ENCODE data around the gene CDH16. TPM values are rescaled to one million over a fixed set of nuclear protein-coding genes. Genes with fewer than 3 reads are reported as not detected.

Gene CDH16, protein sequence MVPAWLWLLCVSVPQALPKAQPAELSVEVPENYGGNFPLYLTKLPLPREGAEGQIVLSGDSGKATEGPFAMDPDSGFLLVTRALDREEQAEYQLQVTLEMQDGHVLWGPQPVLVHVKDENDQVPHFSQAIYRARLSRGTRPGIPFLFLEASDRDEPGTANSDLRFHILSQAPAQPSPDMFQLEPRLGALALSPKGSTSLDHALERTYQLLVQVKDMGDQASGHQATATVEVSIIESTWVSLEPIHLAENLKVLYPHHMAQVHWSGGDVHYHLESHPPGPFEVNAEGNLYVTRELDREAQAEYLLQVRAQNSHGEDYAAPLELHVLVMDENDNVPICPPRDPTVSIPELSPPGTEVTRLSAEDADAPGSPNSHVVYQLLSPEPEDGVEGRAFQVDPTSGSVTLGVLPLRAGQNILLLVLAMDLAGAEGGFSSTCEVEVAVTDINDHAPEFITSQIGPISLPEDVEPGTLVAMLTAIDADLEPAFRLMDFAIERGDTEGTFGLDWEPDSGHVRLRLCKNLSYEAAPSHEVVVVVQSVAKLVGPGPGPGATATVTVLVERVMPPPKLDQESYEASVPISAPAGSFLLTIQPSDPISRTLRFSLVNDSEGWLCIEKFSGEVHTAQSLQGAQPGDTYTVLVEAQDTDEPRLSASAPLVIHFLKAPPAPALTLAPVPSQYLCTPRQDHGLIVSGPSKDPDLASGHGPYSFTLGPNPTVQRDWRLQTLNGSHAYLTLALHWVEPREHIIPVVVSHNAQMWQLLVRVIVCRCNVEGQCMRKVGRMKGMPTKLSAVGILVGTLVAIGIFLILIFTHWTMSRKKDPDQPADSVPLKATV
- 0.19 and 0.56 TPM in 2 replicates for total RNA-seq

DNA sequence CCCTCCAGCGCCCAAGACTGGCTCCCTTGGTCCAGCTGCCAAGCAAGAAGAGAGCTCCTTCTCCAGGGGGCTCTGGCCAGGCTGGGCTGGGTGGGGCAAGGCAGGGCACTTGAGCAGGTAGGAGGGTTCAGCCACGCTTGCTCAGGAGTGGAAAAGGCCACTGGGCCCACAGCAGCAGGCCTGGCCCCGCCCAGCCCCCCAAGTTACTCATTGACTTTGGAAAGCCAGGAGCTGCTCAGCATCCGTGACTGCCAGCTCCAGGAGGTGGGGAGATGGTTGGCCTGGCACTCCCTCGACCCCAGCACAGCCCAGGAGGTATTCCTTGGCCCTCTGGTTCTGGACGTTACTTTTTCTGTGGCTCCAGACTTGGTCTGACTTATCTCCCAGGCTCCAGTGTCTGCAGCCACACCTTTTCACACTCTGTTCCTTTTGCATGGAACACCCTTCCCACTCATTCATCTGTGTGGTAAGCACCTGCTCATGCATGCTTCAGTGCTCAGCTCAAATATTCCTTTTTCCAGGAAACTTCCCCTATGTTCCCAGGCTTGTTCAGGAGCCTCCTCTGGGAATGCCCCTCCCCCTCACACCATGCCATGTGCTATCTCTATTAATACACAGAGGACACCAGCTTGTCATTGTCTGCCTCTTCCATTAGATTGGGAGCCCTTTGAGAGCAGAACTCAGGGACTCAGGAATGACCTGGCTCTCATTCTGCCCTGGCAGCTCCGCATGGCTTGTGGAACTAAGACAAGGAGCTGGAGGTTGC, at the start of gene CDH16:
CDH16 (minus strand) TSS at position 83 of the 766 bp plus-strand sequence. CDS start 820 bp downstream, outside the sequence.

DNA sequence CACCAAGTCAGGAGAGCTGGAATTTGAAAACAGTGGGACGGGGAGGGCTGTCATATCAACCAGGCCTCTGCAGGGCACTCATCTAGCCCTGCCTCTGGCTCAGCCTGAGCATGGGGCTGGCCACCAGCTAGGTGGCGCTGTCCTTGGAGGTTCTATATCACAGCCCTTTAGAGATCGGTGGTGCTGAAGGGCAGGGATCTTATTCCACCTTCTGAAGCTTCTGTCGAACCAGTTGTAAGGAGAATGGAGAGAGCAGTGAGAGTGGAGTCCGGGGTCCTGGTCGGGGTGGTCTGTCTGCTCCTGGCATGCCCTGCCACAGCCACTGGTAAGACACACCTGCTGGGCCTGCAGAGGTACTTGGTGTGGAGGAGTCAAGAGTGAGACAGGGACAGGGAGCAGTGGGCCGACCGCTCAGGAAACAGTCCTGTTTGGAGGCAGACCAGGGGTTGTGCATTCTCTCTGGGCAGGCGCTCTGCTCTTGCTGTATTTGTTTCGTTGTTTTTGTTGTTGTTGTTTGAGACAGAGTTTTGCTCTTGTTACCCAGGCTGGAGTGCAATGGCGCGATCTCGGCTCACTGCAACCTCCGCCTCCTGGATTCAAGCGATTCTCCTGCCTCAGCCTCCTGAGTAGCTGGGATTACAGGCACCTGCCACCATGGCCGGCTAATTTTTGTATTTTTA, 42.5 kb upstream of the CDH16 start, which contains the start of gene CES3:
CES3 (plus strand) TSS at position 202 of the 680 bp plus-strand sequence; CDS start at position 244, 42 bp downstream.

DNA sequence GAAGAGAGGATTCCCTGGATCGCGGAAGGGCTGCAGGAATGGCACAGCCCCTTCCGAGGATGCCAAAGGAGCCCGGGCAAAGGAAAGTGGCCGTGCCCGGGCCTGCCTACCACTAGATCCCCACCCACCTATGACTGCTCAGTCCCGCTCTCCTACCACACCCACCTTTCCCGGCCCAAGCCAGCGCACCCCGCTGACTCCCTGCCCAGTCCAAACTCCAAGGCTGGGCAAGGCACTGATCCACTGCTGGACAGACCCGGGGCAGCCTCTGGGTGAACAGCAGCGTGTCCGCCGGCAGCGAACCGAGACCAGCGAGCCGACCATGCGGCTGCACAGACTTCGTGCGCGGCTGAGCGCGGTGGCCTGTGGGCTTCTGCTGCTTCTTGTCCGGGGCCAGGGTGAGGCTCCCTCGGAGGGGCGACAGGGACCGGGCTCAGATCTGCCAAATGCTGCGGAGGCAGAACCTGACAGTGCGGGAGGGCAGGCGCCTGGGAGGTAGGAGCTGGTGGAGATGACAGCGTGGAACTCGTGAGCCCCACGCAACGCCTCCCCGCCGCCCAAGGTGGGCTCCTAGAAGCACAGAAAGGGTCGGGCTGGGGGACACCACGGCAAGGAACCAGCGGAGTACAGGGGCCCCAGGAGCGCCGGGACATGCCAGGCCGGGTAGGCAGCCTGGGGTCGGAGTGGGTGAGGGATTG, 16.8 kb upstream of the CDH16 start, which contains the start of gene CES2:
CES2 (plus strand) TSS at position 203 of the 698 bp plus-strand sequence; CDS start at position 323, 120 bp downstream.

DNA sequence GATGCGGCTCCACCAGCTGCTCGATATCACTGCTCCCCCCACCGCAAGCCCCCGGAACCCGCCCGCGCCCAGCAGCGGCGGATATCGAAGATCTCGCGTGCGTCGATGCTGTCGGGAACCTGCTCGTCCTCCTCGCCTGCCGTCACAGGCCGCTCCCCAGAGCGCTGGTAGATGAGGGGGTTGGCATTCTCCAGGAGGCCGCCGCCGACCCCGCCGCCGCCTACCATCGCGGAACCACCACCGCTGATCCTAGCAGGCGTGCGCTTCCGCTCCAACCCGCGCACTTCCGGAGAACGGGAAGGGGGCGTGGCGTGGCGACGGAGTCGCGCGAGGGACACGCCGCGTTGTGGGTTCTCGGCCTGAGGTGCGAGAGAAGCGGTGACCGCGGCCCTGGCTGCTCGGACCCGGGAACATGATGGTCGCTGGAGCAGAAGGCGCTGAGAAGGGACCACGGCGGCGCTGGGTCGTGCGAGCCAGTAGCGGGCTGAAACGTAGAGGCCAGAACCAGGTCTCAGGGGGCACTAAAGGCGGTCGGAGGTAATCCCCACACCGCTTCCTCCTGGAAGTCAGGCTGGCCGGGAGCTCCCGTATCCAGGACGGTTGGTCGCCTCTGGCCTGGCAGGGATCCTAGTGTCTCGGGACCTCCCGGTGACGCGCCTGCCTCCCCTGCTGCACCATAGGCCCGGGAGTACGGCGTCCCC, 15.6 kb upstream of the CDH16 start, which contains the start of gene CIAO2B:
CIAO2B (minus strand) TSS at position 265 of the 701 bp plus-strand sequence; CDS start at position 227, 38 bp downstream.

DNA sequence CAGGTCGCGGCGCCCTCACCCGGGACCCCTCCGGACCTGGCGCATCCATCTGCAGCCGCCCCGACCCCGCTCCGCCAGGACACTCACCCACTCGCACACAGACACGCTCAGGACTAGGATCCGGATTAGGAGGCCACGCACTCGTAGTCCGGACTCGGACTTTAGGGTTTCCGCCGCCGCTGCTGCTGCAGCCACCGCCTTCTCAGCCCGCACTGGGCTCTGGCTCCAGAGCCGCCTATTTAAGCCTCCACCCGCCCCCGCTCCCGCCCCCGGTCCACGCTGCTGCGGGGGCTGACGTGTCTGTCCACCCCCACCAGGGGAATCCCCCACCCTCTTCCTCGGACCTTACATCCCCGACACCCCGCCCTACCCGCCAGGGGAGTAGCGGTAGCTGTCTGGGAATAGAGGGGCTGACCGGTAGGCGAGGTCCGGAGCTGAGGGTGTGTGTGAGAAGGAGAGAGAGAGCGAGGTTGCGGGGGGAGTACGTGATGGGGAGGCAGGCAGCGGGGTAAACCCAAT, 6.7 kb upstream of the CDH16 start, which contains the start of gene RRAD:
RRAD (minus strand) TSS at position 214 of the 519 bp plus-strand sequence. CDS start 356 bp downstream, outside the sequence.

DNA sequence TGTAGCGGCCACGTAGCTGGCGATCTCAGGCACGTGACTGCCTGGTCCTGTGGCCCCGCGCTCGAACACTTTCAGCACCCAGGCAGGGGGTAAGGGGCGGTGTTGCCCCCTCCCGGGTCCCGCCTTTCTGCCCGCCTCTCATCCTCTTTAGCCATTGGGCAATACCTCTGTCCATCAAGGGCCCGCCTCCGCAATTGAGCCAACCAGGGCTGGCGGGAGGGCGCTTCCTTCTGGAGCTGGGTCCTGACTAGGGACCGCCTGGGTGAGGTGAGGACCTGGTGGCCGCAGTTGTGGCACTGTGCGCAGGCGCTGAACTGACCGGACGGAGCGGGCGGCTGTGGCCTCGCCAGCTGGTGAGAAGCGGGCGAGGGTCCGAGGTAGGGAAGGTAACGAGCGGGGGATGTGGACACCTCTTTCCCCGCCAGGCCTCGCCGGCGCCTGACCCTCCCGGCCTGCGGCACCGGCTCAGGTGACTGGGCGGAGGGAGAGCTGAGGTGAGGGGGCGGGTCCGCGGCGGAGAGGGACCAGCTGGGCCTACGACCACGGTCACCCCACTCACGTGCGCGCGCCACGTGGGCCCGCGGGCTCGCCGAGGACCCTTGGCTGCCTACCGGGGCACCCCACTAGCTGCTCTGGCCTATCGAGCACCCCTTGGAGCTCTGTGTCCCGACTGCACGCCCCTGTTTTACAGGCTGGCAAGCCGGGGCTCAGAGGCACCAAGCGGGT, 38.2 kb downstream of the CDH16 start, which contains the start of gene PDP2:
PDP2 (plus strand) TSS at position 228 of the 726 bp plus-strand sequence. CDS start 3,770 bp downstream, outside the sequence.

Other genes starting within 250 kb of the CDH16 start
- 12.7 and 27.1 TPM in 2 replicates for gene CMTM4, start 222.1 kb downstream of the CDH16 start, total RNA-seq
- gene DYNC1LI2, start 167.3 kb downstream of the CDH16 start, total RNA-seq = 149 and 151 TPM in 2 replicates
- gene TERB1, start 117.3 kb downstream of the CDH16 start, total RNA-seq = 0.19 and 0.56 TPM in 2 replicates
- 72.4 and 83.4 TPM in 2 replicates for gene NAE1, start 87.9 kb downstream of the CDH16 start, total RNA-seq
- not detected in 2 replicates for gene CA7, start 74.5 kb downstream of the CDH16 start, total RNA-seq
- gene PDP2, start 38.4 kb downstream of the CDH16 start, total RNA-seq = 7.3 and 9.0 TPM in 2 replicates
- gene RRAD, start 6.7 kb upstream of the CDH16 start, total RNA-seq = 5.2 and 24.8 TPM in 2 replicates
- 166 and 269 TPM in 2 replicates for gene CIAO2B, start 15.5 kb upstream of the CDH16 start, total RNA-seq
- gene CES2, start 16.6 kb upstream of the CDH16 start, total RNA-seq = 16.1 and 19.2 TPM in 2 replicates
- gene CES3, start 42.4 kb upstream of the CDH16 start, total RNA-seq = 0.56 TPM in 1 of 2 replicates, not detected in the other
- gene CES4A, start 69.7 kb upstream of the CDH16 start, total RNA-seq = 0.58 and 1.1 TPM in 2 replicates
- gene CBFB, start 110.3 kb upstream of the CDH16 start, total RNA-seq = 111 and 209 TPM in 2 replicates
- gene PHAF1, start 191.1 kb upstream of the CDH16 start, total RNA-seq = 8.2 and 11.1 TPM in 2 replicates
- 27.4 and 42.3 TPM in 2 replicates for gene B3GNT9, start 232.1 kb upstream of the CDH16 start, total RNA-seq
- 15.7 and 22.8 TPM in 2 replicates for gene TRADD, start 241.0 kb upstream of the CDH16 start, total RNA-seq
- gene FBXL8, start 241.1 kb upstream of the CDH16 start, total RNA-seq = 5.9 and 12.4 TPM in 2 replicates
- gene HSF4, start 245.9 kb upstream of the CDH16 start, total RNA-seq = 0.58 and 12.1 TPM in 2 replicates